ENCODE results near the gene ADAMTS14.

Gene ADAMTS14

GRCh38 chr10:70676511-70676910 lies 4.2 kb downstream of the ADAMTS14 start:
- no peak for DNase-seq

GRCh38 chr10:70677016-70677415 lies 4.7 kb downstream of the ADAMTS14 start:
- no peak for DNase-seq

- no peak for DNase-seq
Observed at GRCh38 chr10:70677620-70678249, 5.4 kb downstream of the ADAMTS14 start.

- DNase-seq, result no peak
Observed at GRCh38 chr10:70678250-70678635, 5.9 kb downstream of the ADAMTS14 start.

GRCh38 chr10:70678757-70679489 lies 6.6 kb downstream of the ADAMTS14 start:
- no peak for DNase-seq

GRCh38 chr10:70679498-70679897 lies 7.2 kb downstream of the ADAMTS14 start:
- DNase-seq, result peak; percentile 30

- no peak for DNase-seq
Observed at GRCh38 chr10:70680899-70681730, 8.8 kb downstream of the ADAMTS14 start.

- no peak for DNase-seq
Observed at GRCh38 chr10:70681731-70682005, 9.4 kb downstream of the ADAMTS14 start.

- DNase-seq, result no peak
Observed at GRCh38 chr10:70682920-70683600, 10.8 kb downstream of the ADAMTS14 start.

- DNase-seq, result no peak
Observed at GRCh38 chr10:70683601-70683934, 11.3 kb downstream of the ADAMTS14 start.

GRCh38 chr10:70683940-70684339 lies 11.6 kb downstream of the ADAMTS14 start:
- no peak for DNase-seq

- DNase-seq, result no peak
Observed at GRCh38 chr10:70684374-70684773, 12.1 kb downstream of the ADAMTS14 start.

- no peak for DNase-seq
Observed at GRCh38 chr10:70684839-70685454, 12.6 kb downstream of the ADAMTS14 start.

GRCh38 chr10:70685455-70685911 lies 13.2 kb downstream of the ADAMTS14 start:
- DNase-seq, result no peak

- DNase-seq, result no peak
Observed at GRCh38 chr10:70688828-70689227, 16.5 kb downstream of the ADAMTS14 start.

GRCh38 chr10:70689661-70690060 lies 17.4 kb downstream of the ADAMTS14 start:
- no peak for DNase-seq

- DNase-seq, result no peak
Observed at GRCh38 chr10:70690589-70690988, 18.3 kb downstream of the ADAMTS14 start.

GRCh38 chr10:70691611-70692010 lies 19.3 kb downstream of the ADAMTS14 start:
- DNase-seq, result no peak

GRCh38 chr10:70692043-70692603 lies 19.8 kb downstream of the ADAMTS14 start:
- no peak for DNase-seq

- no peak for DNase-seq
Observed at GRCh38 chr10:70693619-70694335, 21.5 kb downstream of the ADAMTS14 start.

- DNase-seq, result peak; percentile 36
Observed at GRCh38 chr10:70694418-70695141, 22.3 kb downstream of the ADAMTS14 start.

All from HCEC 1CT (cell line).